ENCODE data around the gene CCDC81.

Gene CCDC81

DNA sequence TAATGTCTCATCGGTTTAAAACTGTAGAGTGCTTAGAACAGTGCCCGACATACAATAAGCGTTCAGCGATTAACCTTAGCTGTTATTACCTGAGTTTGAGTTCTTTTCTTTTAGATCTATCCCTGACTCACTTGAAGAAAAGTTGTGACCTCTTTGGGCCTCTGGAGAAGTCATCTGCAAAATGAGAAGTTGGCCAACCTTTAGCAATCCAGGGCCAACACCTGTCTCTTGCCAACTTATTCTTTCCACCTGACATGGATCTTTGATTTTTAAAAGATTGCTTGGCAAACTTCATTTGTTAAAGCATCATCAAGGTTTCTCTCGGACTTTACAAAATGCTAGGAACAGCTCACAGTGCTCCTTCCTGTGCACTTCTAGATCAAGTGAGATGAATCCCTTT lies 89.3 kb downstream of the CCDC81 start:
- DNase-seq = no peak

DNA sequence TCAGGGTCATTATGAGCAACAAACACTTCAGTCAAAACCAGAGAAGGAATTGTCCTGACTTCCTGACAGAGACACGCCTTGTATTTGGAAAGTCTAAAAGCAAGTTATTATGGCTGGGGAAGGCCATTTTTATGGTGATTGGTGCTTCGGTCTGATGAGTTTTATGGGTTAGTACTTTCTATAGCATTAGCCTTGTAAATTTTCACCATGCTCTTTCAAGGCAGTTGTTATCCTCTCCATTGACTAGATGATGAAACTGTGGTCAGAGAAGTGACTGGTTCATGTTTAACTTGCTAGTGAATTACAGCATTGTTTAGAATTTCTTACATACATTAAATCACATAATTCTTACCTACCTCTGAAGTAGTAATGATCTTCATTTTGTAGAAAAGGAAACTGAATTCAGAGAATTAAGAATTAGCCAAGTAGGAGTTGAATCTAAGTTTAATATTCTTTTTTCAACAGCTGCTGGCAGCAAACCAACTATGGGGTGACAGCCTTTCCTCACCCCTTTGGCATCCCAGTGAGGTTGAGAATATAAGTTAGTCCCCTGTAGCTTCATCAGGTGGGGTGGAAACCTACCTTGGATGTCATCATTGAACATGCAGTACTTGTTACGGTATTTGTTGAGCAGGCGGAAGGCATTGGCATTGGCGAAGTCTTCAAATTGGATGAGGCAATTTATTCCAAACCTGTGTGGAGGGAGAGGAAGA lies 90.0 kb downstream of the CCDC81 start:
- DNase-seq = no peak

DNA sequence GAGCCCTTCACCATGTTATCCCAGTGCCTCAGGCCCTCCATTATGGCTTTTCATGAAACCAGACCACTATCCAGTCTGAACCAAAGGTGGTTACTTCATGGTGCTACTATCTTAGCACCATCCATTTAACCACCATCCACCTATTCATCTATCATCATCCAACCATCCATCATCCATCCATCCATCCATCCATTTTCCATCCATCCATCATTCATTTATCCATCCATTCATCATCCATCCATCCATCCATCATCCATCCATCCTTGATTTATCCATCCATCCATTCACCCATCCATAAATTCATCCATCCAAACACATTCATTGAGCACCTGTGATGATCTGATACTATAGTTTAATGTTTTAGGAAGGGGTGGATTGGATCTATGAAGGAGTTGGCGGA lies 93.5 kb downstream of the CCDC81 start:
- no peak for DNase-seq

DNA sequence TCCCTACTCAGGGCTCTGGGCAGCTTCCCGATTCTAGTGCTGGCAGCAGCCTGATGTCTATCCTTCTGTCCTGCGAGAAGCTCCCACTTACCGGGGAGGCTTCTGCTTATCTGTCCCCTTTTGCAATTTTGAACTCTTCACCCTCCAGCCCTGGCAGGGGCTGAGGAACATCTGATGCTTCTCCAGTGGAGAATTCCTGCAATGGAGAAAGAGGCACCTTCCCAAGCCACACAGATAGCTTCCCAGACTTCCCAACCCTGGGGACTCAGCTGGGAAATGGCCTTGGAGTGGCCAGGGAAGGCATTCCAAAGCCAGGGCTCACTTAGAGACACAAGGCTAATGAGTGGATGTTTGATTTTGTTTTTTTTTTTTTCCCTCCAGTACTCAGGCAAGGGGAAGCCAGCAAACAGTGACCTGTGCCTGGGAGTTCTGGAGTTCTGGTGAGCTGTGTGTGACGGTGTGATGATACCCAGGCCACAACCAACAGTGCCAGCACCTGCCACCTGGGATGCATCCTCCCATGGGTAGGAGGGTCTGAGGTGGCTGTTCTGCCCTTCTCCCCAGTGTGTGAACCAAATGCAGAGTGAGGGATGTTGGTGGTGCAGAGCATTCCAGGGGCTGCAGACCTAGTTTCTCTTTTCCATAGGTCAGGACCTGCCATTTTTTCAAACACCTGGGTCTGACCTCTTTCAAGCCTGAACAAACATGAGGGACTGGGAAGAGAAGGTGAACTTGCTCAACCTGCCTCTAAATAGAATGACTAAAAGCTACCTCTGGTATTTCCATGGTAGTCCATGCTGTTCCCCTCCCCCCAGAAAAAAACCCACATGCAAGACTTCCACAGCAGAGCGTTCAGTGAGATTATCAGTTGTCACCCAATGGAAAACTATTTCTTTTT lies 95.1 kb downstream of the CCDC81 start:
- no peak for DNase-seq

Measured in nucleus accumbens (tissue), 56 donors.